Right atrium auricular region (tissue), 2 donors: Measurements from ENCODE around the gene MFAP4. TPM values are rescaled to one million over a fixed set of nuclear protein-coding genes. Genes with fewer than 3 reads are reported as not detected.

ENCODE experiments used
- DNase-seq: peaks from one replicate; pipeline ENCODE4 v3.0.0-alpha.2; 2019; ENCODE audit warnings: low spot score
- H3K27ac ChIP-seq, 2 donors: fragments of 200-600 bp; sonication (generic); 1 replicate in 1 of 2; 2 replicates in 1 of 2; pipeline ENCODE4 v1.5.1; 2016 to 2019
- H3K27me3 ChIP-seq, 2 donors: fragments of 200-600 bp; sonication (generic); one replicate each; pipeline versions ENCODE4 v1.5.1 to v1.6.0; 2017 to 2019
- H3K36me3 ChIP-seq: fragments of 200-600 bp; sonication (generic); one replicate; pipeline ENCODE4 v1.5.1; 2016
- H3K4me1 ChIP-seq, 2 donors: fragments of 200-600 bp; sonication (generic); one replicate each; pipeline versions ENCODE4 v1.5.1 to v1.6.0; 2017 to 2019
- H3K4me3 ChIP-seq, 2 donors: fragments of 200-600 bp; sonication (generic); 1 replicate in 1 of 2; 2 replicates in 1 of 2; pipeline ENCODE4 v1.5.1; 2017 to 2019; ENCODE audit warnings: mild to moderate bottlenecking in 1 of 2, moderate library complexity in 1 of 2
- H3K9me3 ChIP-seq, 2 donors: fragments of 200-600 bp; sonication (generic); one replicate each; pipeline ENCODE4 v1.5.1; 2019
- CTCF ChIP-seq, 2 donors: fragments of 200-600 bp; sonication (generic); IDR thresholded peaks; one replicate each; pipeline ENCODE4 v1.5.1; 2019; ENCODE audit warnings: antibody characterized with exemption in 2 of 2
- total RNA-seq, 2 donors: library from RNA; depleted of rRNA; stranded (reverse); fragments of >200 nt; gene quantifications; one replicate each; pipeline ENCODE4 v1.1.0, GENCODE V29; 2016

MFAP4 gene
- total RNA-seq, 2 donors from 2014 or later: 78.5 to 104 TPM

GRCh38 chr17:19361944-19362276 is 25.1 kb downstream of the MFAP4 start:
- Histone ChIP-seq H3K36me3 (no peaks in the 10 kb centered on the region), H3K4me1 (peaks cover 0 to 18% of the 10 kb centered on the region in 2 donors), H3K27ac (peak overlapping the region; percentile 84 to 87), H3K27me3 (no peaks in the 10 kb centered on the region), H3K4me3 (peak overlapping the region; percentile 62 to 71), H3K9me3 (no peaks in the 10 kb centered on the region)
- no peak for DNase-seq
- no peak for TF ChIP-seq CTCF (IDR thresholded peaks at IDR 0.05)

GRCh38 chr17:19361326-19361725 is 25.7 kb downstream of the MFAP4 start:
- TF ChIP-seq CTCF (IDR thresholded peaks at IDR 0.05): no peak
- H3K36me3 ChIP-seq: no peaks in the 10 kb centered on the region
- no peaks in the 10 kb centered on the region for H3K27me3 ChIP-seq
- no peak for DNase-seq
- H3K27ac ChIP-seq: peak overlapping the region in 1 of 2 donors; percentile 87
- peaks cover 0 to 18% of the 10 kb centered on the region in 2 donors for H3K4me1 ChIP-seq
- H3K4me3 ChIP-seq: no peak overlapping the region
- no peaks in the 10 kb centered on the region for H3K9me3 ChIP-seq

GRCh38 chr17:19360772-19361171 is 26.2 kb downstream of the MFAP4 start:
- DNase-seq: no peak
- Histone ChIP-seq H3K4me3 (no peak overlapping the region), H3K27ac (no peak overlapping the region), H3K4me1 (peaks cover 0 to 18% of the 10 kb centered on the region in 2 donors), H3K9me3 (no peaks in the 10 kb centered on the region), H3K36me3 (no peaks in the 10 kb centered on the region), H3K27me3 (no peaks in the 10 kb centered on the region)
- TF ChIP-seq CTCF (IDR thresholded peaks at IDR 0.05): no peak

GRCh38 chr17:19359856-19360255 is 27.1 kb downstream of the MFAP4 start:
- Histone ChIP-seq H3K27ac (no peak overlapping the region), H3K4me3 (no peak overlapping the region), H3K4me1 (peaks cover 0 to 18% of the 10 kb centered on the region in 2 donors), H3K9me3 (no peaks in the 10 kb centered on the region), H3K36me3 (no peaks in the 10 kb centered on the region), H3K27me3 (no peaks in the 10 kb centered on the region)
- no peak for TF ChIP-seq CTCF (IDR thresholded peaks at IDR 0.05)
- no peak for DNase-seq

GRCh38 chr17:19359151-19359550 is 27.8 kb downstream of the MFAP4 start:
- H3K27me3 ChIP-seq: no peaks in the 10 kb centered on the region
- TF ChIP-seq CTCF (IDR thresholded peaks at IDR 0.05): no peak
- peaks cover 0 to 18% of the 10 kb centered on the region in 2 donors for H3K4me1 ChIP-seq
- no peak overlapping the region for H3K4me3 ChIP-seq
- DNase-seq: no peak
- H3K9me3 ChIP-seq: no peaks in the 10 kb centered on the region
- H3K27ac ChIP-seq: no peak overlapping the region
- H3K36me3 ChIP-seq: no peaks in the 10 kb centered on the region

GRCh38 chr17:19357761-19358160 is 29.2 kb downstream of the MFAP4 start:
- no peak for DNase-seq

More at GRCh38 chr17:19357761-19358160, 29.2 kb downstream of the MFAP4 start:
- Histone ChIP-seq H3K4me3 (no peak overlapping the region), H3K4me1 (peaks cover 0 to 11% of the 10 kb centered on the region in 2 donors), H3K27me3 (no peaks in the 10 kb centered on the region), H3K9me3 (no peaks in the 10 kb centered on the region), H3K27ac (no peak overlapping the region), H3K36me3 (no peaks in the 10 kb centered on the region)
- no peak for TF ChIP-seq CTCF (IDR thresholded peaks at IDR 0.05)
